IMR-90 (cell line): Measurements from ENCODE around the gene FARS2. TPM values are rescaled to one million over a fixed set of nuclear protein-coding genes. Genes with fewer than 3 reads are reported as not detected.

Experiments used
- ATAC-seq: fragments of 200-7000 bp; cut with Tn5 transposase; 2 replicates; pipeline ENCODE4 v1.9.1; 2020; ENCODE audit warnings: low read depth, mild to moderate bottlenecking, moderate library complexity
- BruUV-seq: library from RNA; stranded (reverse); fragments of 400-500 nt; replicated peaks from 2 replicates; lab custom pipeline; 2021; lab: Mats Ljungman, UMichigan
- CTCF ChIA-PET: fragments of 300-600 bp; formaldehyde crosslinking; extraction: SDS; loops from one replicate; lab custom pipeline; 2021; ENCODE audit warnings: antibody characterized with exemption; lab: Yijun Ruan, JAX
- POLR2A ChIA-PET: fragments of 300-600 bp; sonication (Branson Sonifier 250); formaldehyde crosslinking; loops from one replicate; lab custom pipeline; 2022; ENCODE audit warnings: antibody characterized with exemption; ENCODE audit not compliant: unreplicated experiment; lab: Charles Lee
- DNase-seq: peaks from one replicate; pipeline ENCODE4 v3.0.0; 2013
- H2AFZ ChIP-seq: replicated peaks from 2 replicates; pipeline ENCODE3; 2013; ENCODE audit warnings: low read length, mild to moderate bottlenecking; ENCODE audit not compliant: poor library complexity
- H2AK5ac ChIP-seq: 2 replicates; pipeline ENCODE4 v1.6.1; 2013; ENCODE audit warnings: low read depth, low read length, inconsistent platforms
- H2AK9ac ChIP-seq: replicated peaks from 2 replicates; pipeline ENCODE3; 2013; ENCODE audit warnings: mild to moderate bottlenecking, low read depth, low read length, moderate library complexity; ENCODE audit not compliant: poor library complexity
- H2BK120ac ChIP-seq: 2 replicates; pipeline ENCODE4 v1.6.1; 2013; ENCODE audit warnings: low read depth, low read length, inconsistent platforms
- H2BK15ac ChIP-seq: 3 replicates; pipeline ENCODE4 v1.6.1; 2013; ENCODE audit warnings: low read depth, low read length, inconsistent platforms
- H2BK20ac ChIP-seq: 2 replicates; pipeline ENCODE4 v1.6.1; 2013; ENCODE audit warnings: low read depth, mild to moderate bottlenecking, inconsistent platforms, low read length, moderate library complexity
- H2BK5ac ChIP-seq: 2 replicates; pipeline ENCODE4 v1.6.1; 2013; ENCODE audit warnings: mild to moderate bottlenecking, low read depth, low read length, inconsistent platforms; ENCODE audit not compliant: poor library complexity, severe bottlenecking
- H3K14ac ChIP-seq: replicated peaks from 2 replicates; pipeline ENCODE4 v1.6.1; 2013; ENCODE audit warnings: low read depth, low read length, inconsistent platforms
- H3K18ac ChIP-seq: 2 replicates; pipeline ENCODE4 v1.6.1; 2013; ENCODE audit warnings: low read depth, low read length, control low read depth
- H3K23ac ChIP-seq: 2 replicates; pipeline ENCODE4 v1.6.1; 2013; ENCODE audit warnings: low read depth, low read length, inconsistent platforms
- H3K27ac ChIP-seq: 2 replicates; pipeline ENCODE4 v1.5.1; 2013; ENCODE audit warnings: mild to moderate bottlenecking, control low read depth, low read length; ENCODE audit not compliant: insufficient read depth
- H3K27me3 ChIP-seq: 2 replicates; pipeline ENCODE4 v1.6.1; 2013; ENCODE audit warnings: low read length; ENCODE audit not compliant: control insufficient read depth, insufficient read depth
- H3K36me3 ChIP-seq: 2 replicates; pipeline ENCODE4 v1.6.1; 2013; ENCODE audit warnings: low read length, mixed read lengths; ENCODE audit not compliant: control insufficient read depth, insufficient read depth
- H3K4ac ChIP-seq: 2 replicates; pipeline ENCODE4 v1.6.1; 2013; ENCODE audit warnings: low read depth, low read length, inconsistent platforms
- H3K4me1 ChIP-seq: 2 replicates; pipeline ENCODE4 v1.6.1; 2013; ENCODE audit warnings: low read length, mixed read lengths; ENCODE audit not compliant: control insufficient read depth, insufficient read depth
- H3K4me2 ChIP-seq: 2 replicates; pipeline ENCODE4 v1.6.1; 2013; ENCODE audit warnings: low read depth, mild to moderate bottlenecking, control low read depth, low read length, moderate library complexity
- H3K4me3 ChIP-seq: 2 replicates; pipeline ENCODE4 v1.5.1; 2013; ENCODE audit warnings: low read depth, mild to moderate bottlenecking, control low read depth, low read length, moderate library complexity; ENCODE audit not compliant: insufficient read depth
- H3K56ac ChIP-seq: 2 replicates; pipeline ENCODE4 v1.6.1; 2013; ENCODE audit warnings: low read length, inconsistent platforms; ENCODE audit not compliant: insufficient read depth; ENCODE audit errors: extremely low read depth
- H3K79me1 ChIP-seq, 2 experiments: 2 replicates each; pipeline ENCODE4 v1.6.1; 2013; ENCODE audit warnings: low read length in 2 of 2, inconsistent platforms in 1 of 2, low read depth in 1 of 2
- H3K9ac ChIP-seq: 2 replicates; pipeline ENCODE4 v1.6.1; 2013; ENCODE audit warnings: low read depth, low read length, control low read depth
- H3K9me1 ChIP-seq: 2 replicates; pipeline ENCODE4 v1.6.1; 2013; ENCODE audit warnings: low read length, inconsistent platforms; ENCODE audit not compliant: insufficient read depth
- H3K9me3 ChIP-seq: 2 replicates; pipeline ENCODE4 v1.6.1; 2013; ENCODE audit warnings: low read length; ENCODE audit not compliant: control insufficient read depth, insufficient read depth
- H4K20me1 ChIP-seq: 2 replicates; pipeline ENCODE4 v1.6.1; 2013; ENCODE audit warnings: low read length, inconsistent platforms; ENCODE audit not compliant: insufficient read depth
- H4K5ac ChIP-seq: 2 replicates; pipeline ENCODE4 v1.6.1; 2013; ENCODE audit warnings: mild to moderate bottlenecking, low read depth, low read length, control low read depth
- H4K8ac ChIP-seq, 2 experiments: 2 replicates each; pipeline ENCODE4 v1.6.1; 2013; ENCODE audit warnings: low read depth in 2 of 2, low read length in 2 of 2, control low read depth in 1 of 2, inconsistent platforms in 1 of 2
- H4K91ac ChIP-seq: 2 replicates; pipeline ENCODE4 v1.6.1; 2013; ENCODE audit warnings: low read depth, low read length, inconsistent platforms; ENCODE audit not compliant: insufficient read depth
- BHLHE40 ChIP-seq: fragments of 150-350 bp; IDR thresholded peaks from 2 replicates; pipeline ENCODE4 v1.6.1; 2016; ENCODE audit warnings: mild to moderate bottlenecking, low read depth, low read length
- CEBPB ChIP-seq: IDR thresholded peaks from 2 replicates; pipeline ENCODE4 v1.6.1; 2012; ENCODE audit warnings: low read depth, low read length, improper control_type of control experiment
- FOS ChIP-seq: fragments of 150-350 bp; IDR thresholded peaks from 2 replicates; pipeline ENCODE4 v1.6.1; 2016; ENCODE audit warnings: low read depth, low read length
- MAFK ChIP-seq: IDR thresholded peaks from 2 replicates; pipeline ENCODE4 v1.6.1; 2012; ENCODE audit warnings: low read depth, low read length, improper control_type of control experiment
- MAZ ChIP-seq: IDR thresholded peaks from 2 replicates; pipeline ENCODE4 v1.6.1; 2012; ENCODE audit warnings: low read depth, mild to moderate bottlenecking, low read length, improper control_type of control experiment, moderate library complexity, borderline replicate concordance
- MXI1 ChIP-seq: IDR thresholded peaks from 2 replicates; pipeline ENCODE4 v1.6.1; 2012; ENCODE audit warnings: low read depth, mild to moderate bottlenecking, low read length, moderate library complexity, borderline replicate concordance
- NFE2L2 ChIP-seq: fragments of 150-350 bp; IDR thresholded peaks from 2 replicates; pipeline ENCODE4 v1.6.1; 2016; ENCODE audit warnings: low read depth, mild to moderate bottlenecking, low read length
- POLR2A ChIP-seq: IDR thresholded peaks from 2 replicates; pipeline ENCODE4 v1.6.1; 2012; ENCODE audit warnings: mild to moderate bottlenecking, low read depth, low read length
- RAD21 ChIP-seq: IDR thresholded peaks from 2 replicates; pipeline ENCODE4 v1.6.1; 2012; ENCODE audit warnings: low read length, improper control_type of control experiment
- RCOR1 ChIP-seq: IDR thresholded peaks from 2 replicates; pipeline ENCODE4 v1.6.1; 2012; ENCODE audit warnings: mild to moderate bottlenecking, low read length, improper control_type of control experiment; ENCODE audit not compliant: insufficient replicate concordance
- RFX5 ChIP-seq: IDR thresholded peaks from 2 replicates; pipeline ENCODE4 v1.8.0; 2012; ENCODE audit warnings: low read depth, mild to moderate bottlenecking, low read length, moderate library complexity
- SMC3 ChIP-seq: fragments of 150-350 bp; IDR thresholded peaks from 2 replicates; pipeline ENCODE4 v1.6.1; 2016; ENCODE audit warnings: low read depth, mild to moderate bottlenecking, antibody characterized with exemption, low read length, moderate library complexity
- USF2 ChIP-seq: fragments of 150-350 bp; IDR thresholded peaks from 2 replicates; pipeline ENCODE4 v1.6.1; 2017; ENCODE audit warnings: mild to moderate bottlenecking, antibody characterized with exemption, low read length, low read depth
- WGBS, 2 experiments: methylation state at CpG; one replicate each; pipeline versions ENCODE4 v1.1.5 to v1.1.7; 2013; ENCODE audit warnings: missing lambda C conversion rate in 2 of 2; ENCODE audit not compliant: insufficient read length in 1 of 2; ENCODE audit errors: extremely low coverage in 2 of 2; 5-methylcytosine and 5-hydroxymethylcytosine counted together
- dilution Hi-C: fragments of 300-500 bp; cut with HindIII; formaldehyde crosslinking; loops from one replicate; pipeline ENCODE4 v1.14.3; 2018; ENCODE audit warnings: low sequenced_read_pairs; ENCODE audit not compliant: unreplicated experiment
- in situ Hi-C: fragments of 300-500 bp; cut with MboI; formaldehyde crosslinking; loops from 3 replicates; pipeline ENCODE4 v1.14.3; 2019; ENCODE audit warnings: low sequenced_read_pairs, inconsistent platforms, mixed read lengths
- intact Hi-C: fragments of 100-400 bp; cut with micrococcal nuclease; formaldehyde crosslinking; loops from 2 replicates; pipeline ENCODE4 v1.10.0; 2022
- polyA plus RNA-seq, 3 experiments: library from polyadenylated mRNA; depleted of rRNA; stranded (reverse); fragments of >200 nt; gene quantifications; 2 replicates each; pipeline ENCODE4 v1.2.3, GENCODE V29; 2012; ENCODE audit warnings: low replicate concordance in 1 of 3
- total RNA-seq: library from RNA; depleted of rRNA; stranded (reverse); fragments of >200 nt; gene quantifications from 2 replicates; pipeline ENCODE4 v1.2.3, GENCODE V29; 2012
- TF ChIP-seq, protein P1 (sequence below): conservative IDR thresholded peaks from 2 replicates; pipeline ENCODE4 v1.5.1; 2012; ENCODE audit warnings: mild to moderate bottlenecking, low read depth, low read length, improper control_type of control experiment
- TF ChIP-seq, protein P2 (sequence below): fragments of 150-350 bp; IDR thresholded peaks from 2 replicates; pipeline ENCODE4 v1.6.1; 2016; ENCODE audit warnings: low read depth, mild to moderate bottlenecking, low read length, moderate library complexity, borderline replicate concordance

FARS2 gene
- total and polyA plus RNA-seq, 2 of the 4 experiments (the other 2 are of a cell fraction), result 12.1 to 28.9 TPM

DNA sequence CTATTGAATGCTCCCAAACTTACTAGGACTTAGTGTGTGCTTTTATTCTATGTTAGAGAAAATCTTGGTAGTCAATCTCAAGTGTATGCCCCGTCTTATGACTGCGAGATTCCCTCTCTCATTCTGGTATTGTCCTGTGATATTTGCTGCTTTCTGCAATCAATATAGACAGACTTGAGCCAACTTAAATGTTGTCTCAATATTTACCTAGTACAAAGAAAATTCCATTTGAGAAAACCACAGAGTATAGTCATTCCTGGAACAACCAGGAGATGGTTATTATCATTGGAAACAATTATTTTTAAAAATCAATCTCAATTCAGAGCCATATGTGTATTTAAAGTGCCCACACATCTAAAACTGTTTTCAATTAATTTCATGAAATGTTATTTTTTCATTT is 415.4 kb downstream of the FARS2 start:
- intact Hi-C loops, result no loop called here
- Histone ChIP-seq H2AFZ (no peak overlapping the region), H3K56ac (no peak overlapping the region), H3K14ac (no peak overlapping the region), H3K27me3 (no peaks in the 10 kb centered on the region), H3K4me2 (no peak overlapping the region), H3K18ac (no peak overlapping the region), H2BK20ac (no peak overlapping the region), H4K8ac (no peak overlapping the region), H2BK15ac (no peak overlapping the region), H4K5ac (no peak overlapping the region), H3K23ac (no peak overlapping the region), H3K9me1 (peaks cover 11% of the 10 kb centered on the region), H3K9ac (no peak overlapping the region), H3K9me3 (no peaks in the 10 kb centered on the region), H3K4me3 (no peak overlapping the region), H4K91ac (no peak overlapping the region), H3K4ac (no peak overlapping the region), H3K4me1 (peaks cover 15% of the 10 kb centered on the region), H2BK5ac (no peak overlapping the region), H3K79me1 (peaks cover 0 to 7% of the 10 kb centered on the region in 2 experiments; a peak in 1 of 4 replicates), H2AK9ac (no peak overlapping the region), H3K27ac (no peak overlapping the region), H4K20me1 (no peaks in the 10 kb centered on the region), H3K36me3 (no peaks in the 10 kb centered on the region; the same call in 1 of the 2 replicates), H2BK120ac (no peak overlapping the region), H2AK5ac (no peak overlapping the region)
- ChIA-PET POLR2A (no interaction called here), CTCF (interaction anchor here (1.0 kb wide), 1 partner anchor 12 kb away, joined by 3 read pairs; no protein-coding TSS in a partner anchor)
- in situ Hi-C loops, result no loop called here
- no CpG with 5 or more reads among the region's 2 CpGs for WGBS, 2 experiments
- no peak for TF ChIP-seq POLR2A
- TF ChIP-seq CEBPB, result no peak
- TF ChIP-seq NFE2L2, result no peak
- TF ChIP-seq RAD21, result no peak
- TF ChIP-seq USF2, result no peak
- TF ChIP-seq FOS, result no peak
- TF ChIP-seq BHLHE40, result no peak
- no peak for TF ChIP-seq MAFK
- no peak for TF ChIP-seq MXI1
- TF ChIP-seq MAZ, result no peak
- TF ChIP-seq, protein P1, sequence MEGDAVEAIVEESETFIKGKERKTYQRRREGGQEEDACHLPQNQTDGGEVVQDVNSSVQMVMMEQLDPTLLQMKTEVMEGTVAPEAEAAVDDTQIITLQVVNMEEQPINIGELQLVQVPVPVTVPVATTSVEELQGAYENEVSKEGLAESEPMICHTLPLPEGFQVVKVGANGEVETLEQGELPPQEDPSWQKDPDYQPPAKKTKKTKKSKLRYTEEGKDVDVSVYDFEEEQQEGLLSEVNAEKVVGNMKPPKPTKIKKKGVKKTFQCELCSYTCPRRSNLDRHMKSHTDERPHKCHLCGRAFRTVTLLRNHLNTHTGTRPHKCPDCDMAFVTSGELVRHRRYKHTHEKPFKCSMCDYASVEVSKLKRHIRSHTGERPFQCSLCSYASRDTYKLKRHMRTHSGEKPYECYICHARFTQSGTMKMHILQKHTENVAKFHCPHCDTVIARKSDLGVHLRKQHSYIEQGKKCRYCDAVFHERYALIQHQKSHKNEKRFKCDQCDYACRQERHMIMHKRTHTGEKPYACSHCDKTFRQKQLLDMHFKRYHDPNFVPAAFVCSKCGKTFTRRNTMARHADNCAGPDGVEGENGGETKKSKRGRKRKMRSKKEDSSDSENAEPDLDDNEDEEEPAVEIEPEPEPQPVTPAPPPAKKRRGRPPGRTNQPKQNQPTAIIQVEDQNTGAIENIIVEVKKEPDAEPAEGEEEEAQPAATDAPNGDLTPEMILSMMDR, result no peak
- TF ChIP-seq RFX5, result no peak
- TF ChIP-seq SMC3, result no peak
- TF ChIP-seq, protein P2, sequence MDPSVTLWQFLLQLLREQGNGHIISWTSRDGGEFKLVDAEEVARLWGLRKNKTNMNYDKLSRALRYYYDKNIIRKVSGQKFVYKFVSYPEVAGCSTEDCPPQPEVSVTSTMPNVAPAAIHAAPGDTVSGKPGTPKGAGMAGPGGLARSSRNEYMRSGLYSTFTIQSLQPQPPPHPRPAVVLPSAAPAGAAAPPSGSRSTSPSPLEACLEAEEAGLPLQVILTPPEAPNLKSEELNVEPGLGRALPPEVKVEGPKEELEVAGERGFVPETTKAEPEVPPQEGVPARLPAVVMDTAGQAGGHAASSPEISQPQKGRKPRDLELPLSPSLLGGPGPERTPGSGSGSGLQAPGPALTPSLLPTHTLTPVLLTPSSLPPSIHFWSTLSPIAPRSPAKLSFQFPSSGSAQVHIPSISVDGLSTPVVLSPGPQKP, result no peak
- no peak for TF ChIP-seq RCOR1
- ATAC-seq, result no peak
- dilution Hi-C loops, result no loop called here
- BruUV-seq, result no TSS peak
- DNase-seq, result no peak
